ENCODE measurements around the gene TMEM238L.

- TF ChIP-seq POLR2A (IDR thresholded peaks at IDR 0.05; ENCODE audit: low read depth, low read length), result no peak
- no peak for TF ChIP-seq POLR2AphosphoS5 (IDR thresholded peaks at IDR 0.05; ENCODE audit: low read depth, low read length)
Measured at GRCh38 chr17:10785295-10785694, 18.6 kb downstream of the TMEM238L start.

Measured in GM12891 (cell line).